ENCODE data around the gene RPL37A.

The RPL37A gene

DNA sequence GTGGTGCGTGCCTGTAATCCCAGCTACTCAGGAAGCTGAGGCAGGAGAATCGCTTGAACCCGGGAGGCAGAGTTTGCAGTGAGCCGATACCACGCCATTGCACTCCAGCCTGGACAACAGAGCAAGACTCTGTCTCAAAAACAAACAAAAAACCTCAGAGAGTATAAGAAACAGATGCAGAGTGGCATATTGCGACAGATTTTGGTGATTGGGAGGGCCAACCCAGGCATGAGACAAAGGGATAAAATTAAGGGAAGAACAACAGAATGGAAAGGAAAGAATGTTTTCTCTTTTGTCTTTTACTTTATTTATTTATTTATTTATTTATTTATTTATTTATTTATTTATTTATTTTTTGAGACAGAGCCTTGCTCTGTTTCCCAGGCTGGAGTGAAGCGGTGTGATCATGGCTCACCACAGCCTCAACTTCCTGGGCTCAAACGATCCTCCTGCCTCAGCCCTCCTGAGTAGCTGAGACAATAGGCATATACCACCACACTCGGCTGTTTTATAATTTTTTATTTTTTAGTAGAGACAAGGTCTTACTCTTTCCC, 20.0 kb downstream of the RPL37A start (continued):
- TF ChIP-seq ZFP37 (tag by site-specific recombination; IDR thresholded peaks at IDR 0.05) = peak; percentile 89

- H3K4me1 ChIP-seq (ENCODE audit: control insufficient read depth, insufficient read depth, low read length) = no peaks in the 10 kb centered on the region
- no peak for TF ChIP-seq ZNF830 (tag by site-specific recombination; IDR thresholded peaks at IDR 0.05; ENCODE audit: low read depth)
- TF ChIP-seq ZNF138 (tag by site-specific recombination; IDR thresholded peaks at IDR 0.05; ENCODE audit: borderline replicate concordance) = no peak
- TF ChIP-seq, protein P1, sequence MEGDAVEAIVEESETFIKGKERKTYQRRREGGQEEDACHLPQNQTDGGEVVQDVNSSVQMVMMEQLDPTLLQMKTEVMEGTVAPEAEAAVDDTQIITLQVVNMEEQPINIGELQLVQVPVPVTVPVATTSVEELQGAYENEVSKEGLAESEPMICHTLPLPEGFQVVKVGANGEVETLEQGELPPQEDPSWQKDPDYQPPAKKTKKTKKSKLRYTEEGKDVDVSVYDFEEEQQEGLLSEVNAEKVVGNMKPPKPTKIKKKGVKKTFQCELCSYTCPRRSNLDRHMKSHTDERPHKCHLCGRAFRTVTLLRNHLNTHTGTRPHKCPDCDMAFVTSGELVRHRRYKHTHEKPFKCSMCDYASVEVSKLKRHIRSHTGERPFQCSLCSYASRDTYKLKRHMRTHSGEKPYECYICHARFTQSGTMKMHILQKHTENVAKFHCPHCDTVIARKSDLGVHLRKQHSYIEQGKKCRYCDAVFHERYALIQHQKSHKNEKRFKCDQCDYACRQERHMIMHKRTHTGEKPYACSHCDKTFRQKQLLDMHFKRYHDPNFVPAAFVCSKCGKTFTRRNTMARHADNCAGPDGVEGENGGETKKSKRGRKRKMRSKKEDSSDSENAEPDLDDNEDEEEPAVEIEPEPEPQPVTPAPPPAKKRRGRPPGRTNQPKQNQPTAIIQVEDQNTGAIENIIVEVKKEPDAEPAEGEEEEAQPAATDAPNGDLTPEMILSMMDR (tag by site-specific recombination; IDR thresholded peaks at IDR 0.05) = peak; percentile 56; the same call in 1 of the 2 replicates
- TF ChIP-seq ZNF560 (tag by site-specific recombination; IDR thresholded peaks at IDR 0.05; ENCODE audit: borderline replicate concordance) = no peak
- no peak for TF ChIP-seq ZNF404 (tag by site-specific recombination; IDR thresholded peaks at IDR 0.05)
- TF ChIP-seq ZFP41 (tag by site-specific recombination; IDR thresholded peaks at IDR 0.05; ENCODE audit: borderline replicate concordance) = no peak
- no peak for TF ChIP-seq PATZ1 (tag by site-specific recombination; IDR thresholded peaks at IDR 0.05)
- no peak for TF ChIP-seq ZNF837 (tag by site-specific recombination; IDR thresholded peaks at IDR 0.05)
- no peak for TF ChIP-seq ZNF571 (tag by site-specific recombination; IDR thresholded peaks at IDR 0.05)
- no peak for TF ChIP-seq HOXC10 (CRISPR knock-in tag; IDR thresholded peaks at IDR 0.05)
- TF ChIP-seq ZNF654 (tag by site-specific recombination; IDR thresholded peaks at IDR 0.05; ENCODE audit: low read depth) = peak; percentile 40
- no peak overlapping the region for H3K27ac ChIP-seq (ENCODE audit: extremely low read depth, low read depth, low read length)
- no peak overlapping the region for H3K4me3 ChIP-seq (ENCODE audit: low read depth, low read length)
- POLR2A ChIA-PET = interaction anchor here (0.6 kb wide), 1 partner anchor 13 kb away, joined by 7 read pairs; no protein-coding TSS in a partner anchor
- H3K9me3 ChIP-seq (ENCODE audit: control insufficient read depth, insufficient read depth, low read depth, low read length) = no peaks in the 10 kb centered on the region
- CTCF ChIA-PET = interaction anchor here (0.6 to 13.1 kb wide), 42 partner anchors 9 to 1188 kb away, joined by 3 to 376 read pairs (median 4); partner anchors contain the start of genes IGFBP2 and IGFBP5
- H3K36me3 ChIP-seq (ENCODE audit: control insufficient read depth in 2 of 2, insufficient read depth in 1 of 2, low read length in 2 of 2) = peaks cover 0 to 10% of the 10 kb centered on the region in 2 experiments; a peak in 2 of 3 replicates
Measured at GRCh38 chr2:216519154-216519762, 20.6 kb downstream of the RPL37A start.

- Histone ChIP-seq H3K36me3 (ENCODE audit: control insufficient read depth in 2 of 2, insufficient read depth in 1 of 2, low read length in 2 of 2) (peaks cover 0 to 10% of the 10 kb centered on the region in 2 experiments; a peak in 2 of 3 replicates), H3K4me3 (ENCODE audit: low read depth, low read length) (no peak overlapping the region), H3K27ac (ENCODE audit: extremely low read depth, low read depth, low read length) (no peak overlapping the region), H3K9me3 (ENCODE audit: control insufficient read depth, insufficient read depth, low read depth, low read length) (no peaks in the 10 kb centered on the region), H3K4me1 (ENCODE audit: control insufficient read depth, insufficient read depth, low read length) (no peaks in the 10 kb centered on the region)
- CTCF ChIA-PET = interaction anchor here (0.6 to 13.1 kb wide), 25 partner anchors 10 to 741 kb away, joined by 3 to 376 read pairs (median 4); partner anchors contain the start of genes IGFBP2 and IGFBP5
- POLR2A ChIA-PET = no interaction called here
- no peak for TF ChIP-seq ZNF112 (tag by site-specific recombination; IDR thresholded peaks at IDR 0.05)
- no peak for TF ChIP-seq ZNF449 (tag by site-specific recombination; IDR thresholded peaks at IDR 0.05)
Measured at GRCh38 chr2:216520112-216520511, 21.5 kb downstream of the RPL37A start.

Measured in HEK293 (cell line).